AG20443 (cell line): Measurements from ENCODE around the gene CGREF1.

Experiments used
- DNase-seq: peaks from one replicate; pipeline ENCODE4 v3.0.0; 2012; ENCODE audit warnings: low spot score, mixed read lengths

The CGREF1 gene

GRCh38 chr2:27073782-27074181 is 45.1 kb downstream of the CGREF1 start:
- DNase-seq: no peak

- DNase-seq: no peak
Measured at GRCh38 chr2:27072920-27073319, 46.0 kb downstream of the CGREF1 start.

GRCh38 chr2:27071990-27072830 is 46.7 kb downstream of the CGREF1 start:
- no peak for DNase-seq

DNA sequence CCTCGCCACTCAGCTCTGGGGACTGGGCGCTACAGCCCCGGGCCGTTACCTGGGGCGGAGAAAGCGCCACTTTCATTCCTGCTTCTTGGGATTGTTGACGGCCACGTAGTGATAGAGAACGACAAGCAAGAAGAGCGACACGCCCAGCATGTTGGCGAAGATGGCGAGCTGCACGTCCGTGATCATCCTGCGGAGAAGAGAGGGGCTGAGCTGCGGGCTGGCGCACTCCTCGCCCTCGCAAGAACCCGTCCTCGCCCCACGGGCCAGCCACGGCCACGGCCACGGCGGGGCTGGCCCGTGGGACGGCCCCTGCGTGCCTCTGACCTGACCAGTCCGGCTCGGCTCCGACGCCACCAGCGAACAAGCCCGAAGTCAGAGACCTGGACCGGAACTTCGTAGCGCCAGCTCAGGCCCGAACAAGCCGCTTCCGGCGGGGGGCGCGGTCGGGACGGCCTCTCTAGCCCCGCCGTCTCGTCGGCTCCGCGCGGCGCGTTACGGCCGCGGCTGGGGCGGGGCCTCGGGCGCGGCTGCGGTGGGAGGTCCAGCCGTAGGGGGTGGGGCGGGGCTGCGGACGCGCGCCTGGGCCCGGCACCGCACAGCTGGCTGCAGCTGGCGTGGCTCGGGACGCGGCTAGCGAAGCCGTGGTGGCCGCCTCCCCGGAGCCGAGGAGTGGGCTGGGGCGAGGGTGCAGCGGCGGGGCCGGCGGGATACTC is 47.5 kb downstream of the CGREF1 start, which contains the start of gene OST4:
OST4 (minus strand) TSS at position 378 of the 713 bp plus-strand sequence.
- peak; percentile 97 for DNase-seq

- DNase-seq: no peak
Measured at GRCh38 chr2:27070653-27071276, 48.2 kb downstream of the CGREF1 start.

GRCh38 chr2:27069961-27070618 is 48.8 kb downstream of the CGREF1 start:
- no peak for DNase-seq

DNA sequence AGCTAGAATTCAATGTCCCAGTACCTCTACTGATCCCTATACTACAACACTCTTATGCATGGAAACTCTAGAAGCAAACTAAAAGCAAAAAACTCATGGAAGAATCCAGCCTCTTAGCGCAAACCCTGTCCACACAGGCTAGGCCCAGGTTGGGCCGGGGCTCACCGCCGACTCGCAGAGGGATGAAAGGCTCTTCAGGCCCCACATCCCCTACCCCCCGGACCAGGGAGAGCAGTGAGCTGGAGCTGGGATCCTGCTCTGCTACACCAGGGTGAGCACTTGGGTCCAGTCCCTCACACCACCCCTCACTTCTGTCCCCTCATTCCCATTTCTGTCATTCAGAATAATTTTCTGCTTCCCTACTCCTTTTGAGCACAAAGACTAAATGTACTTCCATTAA is 49.5 kb downstream of the CGREF1 start:
- no peak for DNase-seq

DNA sequence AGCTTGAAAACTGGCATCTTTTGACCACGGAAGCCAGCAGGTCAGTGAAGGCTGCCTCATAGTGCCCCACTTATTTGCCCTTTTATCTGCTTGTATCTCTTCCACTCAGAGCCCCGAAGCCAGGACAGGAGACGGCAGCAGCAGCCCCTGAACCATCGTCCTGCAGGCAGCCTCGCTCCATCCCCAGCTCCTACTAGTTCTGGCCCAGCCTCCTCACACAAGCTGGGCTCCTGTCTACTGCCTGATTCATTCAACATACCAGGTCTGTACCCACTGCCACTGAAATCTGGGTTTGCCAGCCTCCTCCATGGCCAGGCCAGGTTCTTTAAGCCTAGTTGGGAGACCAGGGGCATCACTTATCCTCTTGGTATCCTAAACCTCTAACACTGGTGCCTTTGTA is 51.5 kb downstream of the CGREF1 start:
- no peak for DNase-seq

- DNase-seq: no peak
Measured at GRCh38 chr2:27065128-27065527, 53.8 kb downstream of the CGREF1 start.

- DNase-seq: no peak
Measured at GRCh38 chr2:27060323-27060722, 58.6 kb downstream of the CGREF1 start.

GRCh38 chr2:27059141-27059820 is 59.6 kb downstream of the CGREF1 start:
- no peak for DNase-seq

- no peak for DNase-seq
Measured at GRCh38 chr2:27058210-27058609, 60.7 kb downstream of the CGREF1 start.

DNA sequence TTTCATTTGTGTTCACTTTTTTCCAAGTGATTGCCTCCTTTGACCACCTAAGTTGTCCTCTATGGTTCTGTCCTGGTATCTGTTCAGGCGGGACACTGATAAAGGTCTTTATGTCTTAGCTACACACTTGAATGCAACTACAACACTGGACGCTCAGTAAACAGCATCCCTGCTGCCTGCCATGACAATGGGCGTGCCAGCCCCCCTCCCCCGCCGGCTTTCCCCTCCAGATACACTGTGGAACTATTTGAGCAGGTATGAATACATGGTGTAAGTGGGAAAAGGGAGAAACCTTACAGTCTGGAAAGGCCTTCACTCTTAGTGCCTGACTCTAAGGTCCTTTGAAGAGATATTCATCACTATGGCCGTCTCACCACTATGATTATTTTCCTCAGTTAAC is 61.7 kb downstream of the CGREF1 start:
- no peak for DNase-seq

DNA sequence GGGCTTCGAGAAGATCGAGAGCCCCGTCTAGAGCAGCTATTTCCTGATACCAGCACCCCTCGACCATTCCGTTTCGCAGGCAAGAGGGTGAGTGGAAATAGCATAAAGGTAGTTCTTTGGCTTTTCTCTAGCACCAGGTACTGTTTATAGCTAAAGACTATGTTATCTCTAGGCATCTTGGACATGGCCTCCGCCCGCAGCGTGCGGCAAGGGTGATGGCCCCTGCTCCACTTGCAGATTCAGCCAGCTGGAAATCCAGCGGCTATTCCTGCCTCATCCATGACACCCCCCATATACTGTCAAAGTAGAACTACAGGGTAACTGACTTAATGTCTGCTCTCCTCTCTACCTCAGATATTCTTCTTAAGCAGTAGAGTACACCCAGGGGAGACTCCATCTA is 64.2 kb downstream of the CGREF1 start:
- no peak for DNase-seq

- no peak for DNase-seq
Measured at GRCh38 chr2:27053776-27054175, 65.2 kb downstream of the CGREF1 start.

DNA sequence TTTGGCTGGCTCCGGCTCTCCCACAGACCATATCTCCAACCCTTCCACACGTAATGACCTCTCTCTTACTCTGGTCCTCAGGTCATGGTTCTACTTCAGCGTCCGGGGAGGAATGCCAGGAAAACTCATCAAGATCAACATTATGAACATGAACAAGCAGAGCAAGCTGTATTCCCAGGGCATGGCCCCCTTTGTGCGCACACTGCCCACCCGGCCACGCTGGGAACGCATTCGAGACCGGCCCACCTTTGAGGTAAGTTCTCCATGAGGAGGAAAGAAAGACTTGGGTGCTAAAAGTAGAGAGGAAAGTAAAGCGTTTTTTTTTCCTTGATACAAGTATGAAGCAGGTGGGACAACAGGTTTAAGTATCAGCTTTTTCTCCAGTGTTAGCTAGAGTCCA is 65.6 kb downstream of the CGREF1 start:
- DNase-seq: no peak

DNA sequence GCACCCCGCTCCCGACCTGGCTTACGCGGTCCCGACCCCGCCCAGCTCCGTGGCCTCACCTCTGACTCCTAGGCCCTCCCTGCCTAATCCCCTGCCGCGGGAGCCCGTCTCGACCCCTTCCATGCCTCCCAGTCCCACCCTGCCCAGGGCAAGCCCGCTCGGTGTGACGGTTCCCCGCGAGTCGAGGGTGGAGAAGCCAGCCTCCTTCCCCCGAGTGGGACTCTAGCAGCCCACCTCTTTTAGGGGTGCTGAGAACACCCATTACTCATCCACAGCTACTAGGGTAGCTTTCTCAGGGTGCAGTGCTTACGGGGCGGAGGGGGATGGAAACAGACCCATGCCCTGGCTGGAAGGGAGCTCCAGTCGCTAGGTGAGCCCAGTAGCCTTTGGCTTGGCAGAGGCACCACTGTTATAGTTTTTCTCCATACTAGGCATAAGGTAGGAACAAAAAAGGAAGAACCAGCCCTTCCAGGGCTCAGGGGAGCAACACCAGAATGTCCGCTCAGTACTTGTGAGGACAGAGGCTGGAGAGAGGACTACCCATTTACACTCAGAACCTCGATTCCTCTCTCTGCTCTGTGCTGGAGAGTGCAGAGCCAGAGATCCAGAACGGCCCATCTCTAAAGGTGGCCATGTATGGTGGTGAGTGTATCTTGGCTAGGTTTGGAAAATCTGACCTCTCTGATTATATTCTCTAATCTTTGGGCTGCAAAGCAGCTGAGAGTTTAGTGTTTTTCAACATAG is 66.9 kb downstream of the CGREF1 start:
- no peak for DNase-seq

DNA sequence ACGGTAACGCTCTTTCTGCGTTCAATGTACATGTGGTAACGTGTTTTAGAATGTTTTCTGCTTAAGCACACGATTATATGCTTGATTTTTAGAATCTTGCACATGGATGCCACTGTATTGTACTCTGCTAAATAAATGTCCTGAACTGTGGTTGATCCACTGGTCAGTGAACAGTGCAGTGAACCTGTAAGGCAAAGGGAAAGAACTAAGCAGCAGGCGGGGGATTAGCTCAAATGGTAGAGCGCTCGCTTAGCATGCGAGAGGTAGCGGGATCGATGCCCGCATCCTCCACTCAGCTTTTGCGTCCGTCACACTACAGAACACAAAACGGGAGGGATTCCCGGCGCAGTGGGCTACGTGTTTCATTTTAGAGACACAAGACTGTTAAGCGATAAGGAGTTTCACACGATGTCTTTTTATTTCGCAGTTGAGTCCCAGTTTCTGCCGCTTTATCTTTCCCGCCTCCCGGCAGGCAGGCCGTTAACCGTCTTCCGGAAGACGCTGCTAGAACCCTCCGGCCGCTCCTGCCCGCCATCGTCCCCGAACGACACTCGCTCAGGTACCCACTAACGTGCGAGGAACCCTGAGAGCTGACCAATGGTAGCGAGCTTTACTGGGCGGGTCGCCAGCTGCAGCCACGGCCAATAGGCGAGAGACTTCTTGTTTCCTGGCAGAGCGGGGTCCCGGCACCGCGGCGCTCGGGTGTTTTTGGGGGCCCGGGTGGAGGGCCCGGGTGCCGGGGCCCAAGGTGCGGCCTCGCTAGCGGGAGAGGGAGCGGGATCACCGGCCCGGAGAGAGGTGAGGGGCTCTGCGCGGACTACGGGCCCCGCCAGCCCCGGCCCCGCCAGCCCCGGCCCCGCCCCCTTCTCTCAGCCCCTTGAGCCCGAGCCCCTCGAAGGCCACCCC is 67.7 kb downstream of the CGREF1 start, which contains the start of gene AGBL5:
AGBL5 (plus strand) TSS at position 673 of the 906 bp plus-strand sequence. CDS start 1,291 bp downstream, outside the sequence.
- peak; percentile 97 for DNase-seq
